HG03558 (cell line): ENCODE measurements around the gene POFUT1.

Source experiments
- ATAC-seq: cut with Tn5 transposase; IDR thresholded peaks from one replicate; pipeline ENCODE4 v1.9.1; 2021; ENCODE audit warnings: moderate number of reproducible peaks; ENCODE audit not compliant: unreplicated experiment; ENCODE audit errors: extremely low read depth

Gene POFUT1

DNA sequence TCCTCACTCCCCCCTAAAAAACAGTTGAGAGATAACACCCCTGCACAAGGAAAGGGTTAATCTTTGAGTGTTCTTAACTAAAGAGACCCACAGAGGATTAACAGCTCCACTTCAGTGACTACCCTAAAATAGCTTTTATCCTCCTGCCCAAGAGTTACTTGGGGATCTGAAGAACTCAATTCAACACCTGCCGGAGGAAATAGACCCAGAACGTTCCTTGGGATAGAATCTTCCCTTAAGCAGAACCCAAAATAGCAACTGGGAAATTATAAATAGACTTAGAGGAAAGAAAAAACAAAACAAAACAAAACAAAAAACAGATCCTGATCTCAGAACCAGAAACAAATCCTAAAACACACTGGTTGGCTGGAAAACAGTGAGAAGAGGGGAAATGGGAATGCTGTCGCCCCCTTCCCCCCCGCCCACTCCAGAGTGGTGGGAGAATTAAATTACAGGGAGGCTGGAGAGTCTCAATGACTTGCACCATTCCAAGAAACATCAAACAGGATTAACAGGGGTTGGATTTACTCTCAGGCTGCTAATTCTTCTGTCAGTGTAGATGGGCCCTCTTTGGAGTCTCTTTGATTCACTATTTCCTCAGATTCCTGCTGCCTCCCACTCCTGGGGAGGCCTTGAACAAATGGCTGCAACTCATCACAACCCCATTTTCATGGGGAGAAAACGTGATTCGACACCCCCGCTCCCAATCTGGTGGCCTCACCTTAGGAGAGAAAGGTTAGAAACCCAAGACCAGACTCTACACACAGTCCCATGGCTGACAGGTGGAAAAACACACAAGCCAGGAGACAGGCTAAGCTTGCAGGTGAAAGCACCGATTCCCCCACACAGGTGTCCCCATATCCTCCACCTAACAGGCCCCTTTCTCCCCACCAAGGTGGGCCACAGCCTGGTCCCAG lies 1.6 kb upstream of the POFUT1 start:
- no peak for ATAC-seq

DNA sequence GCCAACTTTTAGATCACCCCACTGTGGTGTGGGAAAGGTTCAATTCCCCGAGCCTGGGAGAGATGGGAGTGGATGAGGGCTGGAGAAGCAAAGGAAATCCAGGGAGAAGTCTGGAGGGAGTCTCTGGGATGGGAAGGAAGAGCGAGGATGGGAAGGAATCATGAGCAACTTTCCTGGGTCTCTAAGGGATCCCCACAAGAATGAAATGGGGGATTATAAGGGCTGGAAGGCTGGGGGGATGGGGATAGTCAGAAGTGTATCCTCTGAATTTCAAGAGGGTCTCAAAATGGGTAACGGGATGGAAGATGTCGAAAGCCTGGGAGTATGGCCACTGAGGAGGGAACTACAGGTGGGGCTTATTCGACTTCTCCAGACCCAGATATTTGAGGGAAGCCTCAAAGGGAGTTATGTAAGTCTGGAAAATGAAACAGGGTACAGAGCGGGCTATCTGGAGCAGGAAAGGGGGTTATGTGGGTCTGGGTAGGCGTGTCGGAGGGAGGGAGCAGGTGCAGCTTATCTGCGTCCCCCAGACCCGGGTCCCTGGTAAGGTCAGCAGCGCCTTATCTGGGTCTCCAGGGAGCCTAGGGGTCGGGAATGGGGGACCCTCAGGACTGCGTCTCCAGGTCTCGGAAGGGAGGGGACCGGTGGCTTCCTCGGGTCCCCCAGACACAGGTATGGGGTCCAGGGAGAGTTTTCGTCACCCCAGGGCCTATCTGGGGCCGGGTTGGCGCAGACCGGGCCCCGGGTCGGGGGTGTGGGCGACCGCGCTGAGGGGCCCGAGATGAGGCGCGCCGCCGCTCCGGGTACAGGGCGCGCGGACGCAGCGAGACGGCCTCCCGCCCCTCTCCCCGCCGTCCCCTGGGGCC lies 687 bp upstream of the POFUT1 start:
- ATAC-seq, result no peak

DNA sequence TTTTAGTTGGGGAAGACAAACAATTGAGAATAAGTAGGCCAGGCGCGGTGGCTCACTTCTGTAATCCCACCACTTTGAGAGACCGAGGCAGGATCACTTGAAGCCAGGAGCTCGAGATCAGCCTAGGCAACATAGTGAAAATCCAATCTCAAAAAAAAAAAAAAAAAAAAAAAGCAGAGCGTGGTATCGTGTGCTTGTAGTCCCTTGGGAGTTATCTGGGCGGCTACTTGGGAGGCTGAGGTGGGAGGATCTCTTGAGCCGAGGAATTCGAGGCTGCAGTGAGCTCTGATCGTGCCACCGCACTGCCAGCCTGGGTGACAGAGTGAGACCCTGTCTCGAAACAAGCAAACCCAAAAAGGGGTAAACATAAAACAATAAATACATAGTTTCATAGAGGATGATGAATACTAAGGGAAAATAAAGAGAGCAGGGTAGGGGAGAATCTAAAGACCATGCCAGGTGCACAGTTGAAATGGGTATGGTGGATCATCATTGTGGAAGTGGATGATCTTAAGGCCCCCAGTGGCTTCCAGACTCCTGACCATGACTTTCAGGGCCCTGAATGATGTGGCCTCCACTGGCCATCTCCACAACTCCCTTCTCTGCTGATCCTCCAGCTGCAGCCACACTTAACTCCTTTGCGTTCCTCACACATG lies 947 bp downstream of the POFUT1 start:
- ATAC-seq, result no peak

DNA sequence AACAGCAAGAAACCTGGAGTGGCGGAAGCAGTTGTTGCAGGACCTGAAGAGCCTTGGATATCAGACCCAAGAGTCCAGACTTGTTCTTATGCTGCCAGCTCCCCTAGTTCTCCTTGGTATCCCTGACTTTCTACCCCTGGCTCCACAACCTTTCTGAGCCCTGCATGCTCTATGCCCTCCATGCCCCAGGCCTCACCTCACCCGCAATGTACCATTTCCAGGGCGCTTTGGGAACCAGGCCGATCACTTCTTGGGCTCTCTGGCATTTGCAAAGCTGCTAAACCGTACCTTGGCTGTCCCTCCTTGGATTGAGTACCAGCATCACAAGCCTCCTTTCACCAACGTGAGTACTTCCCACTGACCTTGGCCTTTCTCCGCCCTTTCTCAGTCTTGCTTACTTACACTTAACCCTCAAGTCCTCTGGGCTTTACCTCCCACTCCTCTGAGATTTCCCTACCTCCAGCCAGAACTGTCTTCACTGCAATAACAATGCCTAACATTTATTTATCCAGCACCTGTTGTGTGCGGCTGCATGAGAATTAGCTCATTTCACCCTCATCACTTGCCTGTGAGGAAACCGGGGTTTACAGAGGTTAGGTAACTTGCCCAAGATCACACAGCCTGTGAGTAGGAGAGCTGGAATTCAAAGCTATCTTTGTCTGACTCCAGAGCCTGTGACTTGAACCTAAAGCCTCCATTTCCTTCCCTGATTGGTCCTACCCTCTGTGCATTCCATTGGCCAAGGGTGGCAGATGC lies 2.3 kb downstream of the POFUT1 start:
- ATAC-seq, result no peak

DNA sequence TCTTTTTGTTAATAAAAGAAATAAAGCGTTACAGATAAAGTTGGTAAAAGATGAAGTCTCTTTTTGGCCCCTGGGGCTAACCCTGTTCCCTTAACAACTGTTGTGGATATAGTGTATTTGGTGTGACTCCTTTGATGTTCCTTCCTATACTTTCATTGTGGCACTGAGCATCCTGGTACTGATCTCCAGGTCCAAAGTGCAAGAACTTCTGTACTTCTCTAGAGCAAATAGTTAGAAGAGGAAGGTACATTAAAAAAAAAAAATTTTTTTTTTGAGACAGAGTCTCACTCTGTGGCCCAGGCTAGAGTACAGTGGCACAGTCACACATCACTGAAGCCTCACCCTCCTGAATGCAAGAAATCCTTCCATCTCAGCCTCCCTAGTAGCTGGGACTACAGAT lies 6.2 kb downstream of the POFUT1 start:
- no peak for ATAC-seq

DNA sequence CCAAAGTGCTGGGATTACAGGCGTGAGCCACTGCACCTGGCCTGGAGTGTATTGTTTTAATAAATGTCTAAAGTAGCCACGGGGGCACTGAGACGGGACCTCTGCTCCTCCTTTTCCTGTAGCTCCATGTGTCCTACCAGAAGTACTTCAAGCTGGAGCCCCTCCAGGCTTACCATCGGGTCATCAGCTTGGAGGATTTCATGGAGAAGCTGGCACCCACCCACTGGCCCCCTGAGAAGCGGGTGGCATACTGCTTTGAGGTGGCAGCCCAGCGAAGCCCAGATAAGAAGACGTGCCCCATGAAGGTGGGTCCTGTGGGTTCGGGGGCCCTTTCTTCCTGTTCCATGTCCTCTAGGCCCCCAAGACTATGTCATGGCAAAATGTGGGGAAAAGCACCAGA lies 7.5 kb downstream of the POFUT1 start:
- ATAC-seq, result no peak

DNA sequence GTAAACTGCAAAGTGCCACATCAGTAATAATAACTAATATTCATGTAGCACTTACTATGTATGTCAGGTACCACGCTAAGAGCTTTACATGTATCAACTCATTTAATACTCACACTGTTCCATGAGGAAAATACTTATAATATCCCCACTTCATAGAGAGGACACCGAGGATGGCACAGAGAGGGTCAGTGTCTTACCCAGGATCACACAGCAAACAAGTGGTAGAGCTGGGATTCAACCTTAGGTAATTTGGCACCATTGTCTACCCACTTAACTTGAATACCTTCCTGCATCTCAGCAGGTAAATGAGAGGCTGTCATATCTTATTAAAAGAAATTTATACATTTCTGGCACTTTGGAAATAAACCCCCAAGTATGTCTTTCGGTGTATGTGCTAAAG lies 8.0 kb downstream of the POFUT1 start:
- no peak for ATAC-seq

DNA sequence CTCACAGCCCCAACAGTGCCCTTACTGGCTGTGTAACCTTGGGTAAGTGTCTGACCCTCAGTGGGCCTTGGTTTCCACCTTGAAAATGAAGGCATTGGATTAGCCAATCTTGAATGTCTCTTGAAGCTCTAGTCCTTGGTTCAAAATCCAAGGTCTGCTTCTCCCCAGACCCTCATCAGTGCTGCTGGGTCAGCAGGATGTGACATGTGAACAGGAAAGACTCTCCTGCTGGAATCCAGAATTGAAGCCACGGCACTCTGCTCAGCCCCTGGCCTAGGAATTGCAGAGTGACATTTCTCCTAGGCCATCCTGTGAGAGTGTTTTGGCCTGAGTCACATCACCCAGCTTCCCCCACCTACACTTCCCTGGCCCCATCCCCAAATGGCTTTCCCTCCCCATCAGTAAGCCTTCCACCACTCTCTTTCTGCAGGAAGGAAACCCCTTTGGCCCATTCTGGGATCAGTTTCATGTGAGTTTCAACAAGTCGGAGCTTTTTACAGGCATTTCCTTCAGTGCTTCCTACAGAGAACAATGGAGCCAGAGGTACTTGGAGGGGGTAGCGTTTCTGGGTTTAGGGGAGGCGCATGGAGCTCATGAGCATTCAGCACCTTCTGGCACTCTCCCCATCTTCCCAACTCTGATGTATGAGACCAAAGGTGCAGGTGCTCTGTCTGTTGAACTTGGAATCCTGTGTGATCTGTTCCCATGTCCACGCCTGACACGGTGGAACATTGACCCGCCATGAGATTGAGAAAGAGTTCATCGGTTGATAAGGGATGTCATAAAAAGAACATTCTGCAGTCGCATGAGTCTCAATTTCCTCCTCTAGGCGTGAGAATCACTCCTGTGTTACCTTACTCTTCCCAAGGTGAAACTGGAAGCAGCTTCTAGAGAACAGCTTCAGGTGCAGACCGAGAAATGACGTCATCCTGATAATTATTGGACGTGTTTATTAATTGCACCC lies 8.8 kb downstream of the POFUT1 start:
- no peak for ATAC-seq

DNA sequence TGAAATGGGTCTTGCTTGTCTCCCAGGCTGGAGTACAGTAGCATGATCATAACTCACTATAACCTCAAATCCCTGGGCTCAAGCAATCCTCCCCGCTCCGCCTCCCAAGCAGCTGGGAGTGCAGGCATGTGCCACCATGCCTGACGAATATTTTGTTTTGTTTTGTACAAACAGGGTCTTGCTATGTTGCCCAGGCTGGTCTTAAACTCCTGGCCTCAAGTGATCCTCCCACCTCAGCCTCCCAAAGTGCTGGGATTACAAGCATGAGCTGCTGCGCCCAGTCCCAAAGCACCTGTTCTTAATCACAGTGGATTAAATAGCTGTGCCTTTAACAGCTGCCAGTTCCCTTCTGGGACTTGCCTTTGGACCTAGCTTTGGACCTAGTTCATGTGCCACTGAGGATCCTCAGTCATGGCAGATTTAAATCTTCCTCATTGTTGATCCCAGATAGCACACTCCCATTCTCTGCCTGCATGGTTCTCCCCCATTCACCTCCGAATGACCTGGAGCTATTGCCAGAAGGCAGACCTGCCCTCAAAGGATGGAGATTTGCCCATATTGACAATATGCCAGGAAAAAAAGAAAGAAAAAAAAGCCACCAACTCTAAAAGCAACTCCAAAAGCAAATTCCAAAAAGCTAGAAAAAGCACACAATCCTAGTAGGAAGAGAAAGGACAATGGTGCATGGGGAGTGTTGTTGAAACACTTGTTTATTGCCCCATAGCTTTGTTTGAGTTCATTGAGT lies 10.6 kb downstream of the POFUT1 start:
- no peak for ATAC-seq

DNA sequence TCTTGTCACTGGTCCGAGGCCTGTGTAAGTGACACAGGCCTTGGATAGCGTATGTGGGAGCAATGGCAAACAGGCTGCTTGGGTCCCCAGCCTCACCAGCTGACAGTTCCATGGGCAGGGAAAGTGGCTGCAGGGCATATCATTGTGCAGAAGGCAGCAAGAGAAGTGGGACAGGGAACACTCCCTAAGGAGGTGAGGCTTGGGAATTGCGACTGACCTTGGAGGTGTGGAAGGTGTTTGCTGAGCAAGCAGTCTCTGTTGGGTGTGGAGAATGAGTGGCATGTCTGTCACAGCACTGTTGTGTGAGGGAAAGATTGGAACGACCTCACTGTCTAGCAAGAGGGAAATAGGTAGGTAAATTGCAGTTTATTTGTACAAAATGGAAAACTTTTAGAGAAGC lies 16.8 kb downstream of the POFUT1 start:
- no peak for ATAC-seq

DNA sequence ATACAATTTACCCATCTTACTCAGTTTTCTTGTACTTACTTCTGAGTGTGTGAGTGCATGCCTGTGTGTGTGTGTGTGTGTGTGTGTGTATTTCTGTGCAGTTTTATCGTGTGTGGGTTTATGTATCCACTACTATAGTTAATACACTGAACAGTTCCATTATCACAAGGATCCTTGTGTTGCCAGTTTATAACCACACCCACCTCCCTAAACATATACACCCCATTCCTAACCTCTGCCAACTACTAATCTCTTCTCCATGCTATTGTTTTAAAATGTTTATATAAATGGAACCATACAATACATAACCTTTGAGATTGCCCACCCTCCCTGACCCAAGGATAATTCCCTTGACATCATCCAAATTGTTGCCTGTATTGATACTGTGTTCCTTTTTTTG lies 18.7 kb downstream of the POFUT1 start:
- ATAC-seq, result no peak

DNA sequence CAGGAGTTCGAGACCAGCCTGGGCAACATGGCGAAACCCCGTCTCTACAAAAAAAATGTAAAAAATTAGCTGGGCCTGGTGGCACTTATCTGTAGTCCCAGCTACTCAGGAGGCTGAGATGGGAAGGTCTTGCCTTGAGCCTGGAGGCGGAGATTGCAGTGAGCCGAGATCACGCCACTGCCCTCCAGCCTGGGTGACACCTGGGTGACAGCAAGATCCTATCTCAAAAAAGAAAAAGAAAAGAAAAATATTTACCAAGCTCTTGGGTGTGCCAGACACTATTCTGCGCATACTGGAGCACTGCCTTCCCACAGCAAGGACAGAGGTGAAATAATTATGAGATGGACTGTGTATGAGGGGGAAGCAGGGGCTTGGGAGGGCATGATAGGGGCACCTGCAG lies 19.6 kb downstream of the POFUT1 start:
- ATAC-seq, result no peak

DNA sequence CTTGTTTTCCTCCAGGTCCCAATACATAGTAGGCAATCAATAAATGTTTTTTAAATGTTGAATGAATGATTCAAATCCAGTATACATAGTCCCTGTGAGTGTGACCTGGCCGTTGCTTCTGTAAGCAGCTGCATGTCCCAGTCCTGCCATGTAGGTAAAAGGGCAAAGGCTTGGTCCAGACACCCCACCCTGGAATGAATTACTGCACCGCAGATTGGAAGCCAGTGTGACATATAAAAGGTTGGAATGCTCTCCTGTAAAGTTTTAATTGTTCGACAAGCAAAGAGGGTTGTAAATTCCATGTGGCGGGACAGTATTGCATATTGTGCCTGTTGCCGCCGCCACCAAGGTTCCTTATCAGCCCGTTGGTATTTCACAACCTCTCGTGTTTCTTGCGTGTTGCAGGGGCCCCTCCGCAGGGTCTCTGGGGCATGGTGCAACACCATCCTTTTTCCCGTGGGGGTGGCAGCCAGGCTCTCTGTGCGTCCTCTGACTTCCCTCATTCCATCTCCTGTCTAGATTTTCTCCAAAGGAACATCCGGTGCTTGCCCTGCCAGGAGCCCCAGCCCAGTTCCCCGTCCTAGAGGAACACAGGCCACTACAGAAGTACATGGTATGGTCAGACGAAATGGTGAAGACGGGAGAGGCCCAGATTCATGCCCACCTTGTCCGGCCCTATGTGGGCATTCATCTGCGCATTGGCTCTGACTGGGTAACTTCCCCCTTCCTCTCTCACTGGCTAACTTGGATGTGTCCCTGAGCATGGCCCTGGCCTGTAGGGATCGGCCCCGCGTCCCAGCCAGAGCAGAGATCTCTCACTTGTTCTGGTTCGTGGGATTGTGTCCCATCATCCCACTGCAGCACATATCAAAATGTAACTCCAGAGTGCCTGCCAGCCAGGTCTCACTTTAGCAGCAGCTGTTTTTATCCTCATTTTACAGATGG lies 20.3 kb downstream of the POFUT1 start:
- ATAC-seq, result no peak

DNA sequence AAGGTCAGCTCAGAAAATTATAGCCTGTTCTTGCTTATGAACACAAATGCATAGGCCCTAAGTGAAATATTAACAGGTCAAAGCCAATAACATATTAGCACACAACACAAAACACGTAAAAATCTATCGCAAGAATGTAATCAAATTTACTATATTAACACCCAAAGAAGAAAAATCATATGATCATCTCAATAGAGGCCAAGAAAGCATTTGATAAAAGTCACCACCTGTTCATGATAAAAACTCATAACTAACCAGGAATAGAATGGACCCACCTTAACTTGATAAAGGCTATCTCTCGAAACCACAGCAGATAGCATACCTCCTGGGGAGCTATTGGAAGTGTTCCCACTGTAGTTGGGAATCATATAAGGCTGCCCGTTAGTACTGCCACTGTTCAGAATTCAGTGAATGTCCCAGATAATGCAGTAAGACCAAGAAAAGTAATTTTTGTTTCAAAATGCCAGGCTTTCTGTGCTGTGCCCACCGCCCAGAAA lies 21.6 kb downstream of the POFUT1 start:
- no peak for ATAC-seq

DNA sequence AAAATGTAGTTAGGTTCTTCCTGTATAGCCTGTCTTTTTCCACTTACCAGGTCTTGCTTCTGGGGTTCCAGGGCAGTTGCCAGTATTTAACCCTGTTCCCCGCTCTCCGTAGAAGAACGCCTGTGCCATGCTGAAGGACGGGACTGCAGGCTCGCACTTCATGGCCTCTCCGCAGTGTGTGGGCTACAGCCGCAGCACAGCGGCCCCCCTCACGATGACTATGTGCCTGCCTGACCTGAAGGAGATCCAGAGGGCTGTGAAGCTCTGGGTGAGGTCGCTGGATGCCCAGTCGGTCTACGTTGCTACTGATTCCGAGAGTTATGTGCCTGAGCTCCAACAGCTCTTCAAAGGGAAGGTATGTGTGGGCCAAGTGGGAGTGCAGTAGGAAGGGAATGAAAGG lies 23.0 kb downstream of the POFUT1 start:
- ATAC-seq, result no peak

DNA sequence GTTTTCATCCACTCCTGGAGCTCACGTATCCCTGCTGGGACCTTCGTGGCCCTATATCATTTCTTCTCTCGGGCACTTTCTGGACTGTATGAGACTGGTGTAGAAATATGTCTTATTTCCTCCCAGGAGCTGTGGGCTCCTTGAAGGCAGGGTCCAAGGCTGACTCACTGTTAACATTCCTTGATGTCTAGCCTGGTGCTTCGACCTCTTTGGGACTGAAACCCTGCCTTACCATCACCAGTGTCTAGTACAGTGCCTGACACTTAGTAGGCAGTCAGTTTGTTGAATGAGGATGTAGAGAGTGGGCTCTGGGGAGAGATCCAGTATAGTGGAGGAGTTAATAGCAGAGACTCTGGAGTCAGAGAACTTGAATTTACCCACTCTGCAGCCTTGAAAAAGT lies 23.6 kb downstream of the POFUT1 start:
- no peak for ATAC-seq

DNA sequence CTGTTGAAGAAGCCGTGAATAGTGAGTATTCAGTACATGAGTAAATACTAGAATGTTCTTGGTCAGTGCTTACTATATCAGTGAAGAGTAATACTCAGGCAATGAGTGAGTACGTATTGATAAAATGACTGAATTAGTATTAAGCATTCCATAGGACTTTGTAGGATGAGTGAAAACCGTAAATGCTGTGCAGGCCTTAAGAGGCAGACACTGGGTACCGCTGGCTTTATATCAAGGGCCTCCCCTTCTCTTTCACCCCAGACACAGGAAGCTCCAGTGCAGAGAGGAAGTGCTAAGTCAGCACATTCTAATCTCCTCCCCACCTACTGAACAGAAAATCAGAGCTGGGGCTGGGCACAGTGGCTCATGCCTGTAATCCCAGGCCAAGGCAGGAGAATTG lies 24.2 kb downstream of the POFUT1 start:
- no peak for ATAC-seq
